Measurements from ENCODE around the gene EMP1. TPM values are rescaled to one million over a fixed set of nuclear protein-coding genes. Genes with fewer than 3 reads are reported as not detected.

The EMP1 gene
- 9.6 and 11.1 TPM in 2 replicates for total RNA-seq (2014; rRNA removed; shearing (Covaris generic))
- polyA plus RNA-seq (2014; cell fraction: nucleus; rRNA removed), result 3.8 and 6.3 TPM in 2 replicates

DNA sequence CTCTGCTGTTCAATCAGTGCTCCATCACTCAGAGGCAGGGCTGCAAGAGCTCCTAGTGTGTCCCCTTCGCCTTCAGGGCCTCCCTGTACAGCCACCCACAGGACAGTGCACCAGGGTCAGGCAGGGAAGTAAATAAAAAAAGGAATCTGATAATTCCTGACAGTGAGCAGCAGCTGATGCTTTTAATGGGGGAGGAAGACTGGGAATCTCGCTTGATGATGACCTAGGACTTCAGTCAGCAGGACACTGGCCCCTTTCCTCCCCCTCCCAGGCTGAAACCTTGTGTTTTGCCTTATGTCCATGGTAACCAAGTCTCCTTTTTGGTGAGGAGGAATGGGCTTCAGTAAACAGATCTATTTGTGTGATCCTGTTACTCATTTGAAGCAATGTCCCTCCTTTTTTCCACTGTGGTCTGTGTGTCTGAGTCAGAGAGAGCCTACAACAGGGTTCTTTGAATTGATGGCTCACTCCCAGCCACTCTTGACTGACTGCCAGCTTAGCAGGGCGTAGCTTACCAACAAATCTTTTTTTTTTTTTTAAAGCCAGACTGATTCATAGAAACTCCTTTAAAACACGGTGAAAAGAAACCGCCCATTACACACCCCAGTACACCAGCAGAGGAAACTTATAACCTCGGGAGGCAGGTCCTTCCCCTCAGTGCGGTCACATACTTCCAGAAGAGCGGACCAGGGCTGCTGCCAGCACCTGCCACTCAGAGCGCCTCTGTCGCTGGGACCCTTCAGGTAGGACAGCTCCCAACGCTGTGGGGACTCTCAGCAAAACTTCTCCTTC lies at the start of gene EMP1:
TSS of gene EMP1 (plus strand) at position 597 of the 792 bp plus-strand sequence. CDS start 14,785 bp downstream, outside the sequence.
- DNase-seq (ENCODE audit: extremely low read depth, low read depth), result peak; percentile 83

GRCh38 chr12:13147688-13148484 lies 48.6 kb upstream of the EMP1 start:
- DNase-seq (ENCODE audit: extremely low read depth, low read depth), result no peak

DNA sequence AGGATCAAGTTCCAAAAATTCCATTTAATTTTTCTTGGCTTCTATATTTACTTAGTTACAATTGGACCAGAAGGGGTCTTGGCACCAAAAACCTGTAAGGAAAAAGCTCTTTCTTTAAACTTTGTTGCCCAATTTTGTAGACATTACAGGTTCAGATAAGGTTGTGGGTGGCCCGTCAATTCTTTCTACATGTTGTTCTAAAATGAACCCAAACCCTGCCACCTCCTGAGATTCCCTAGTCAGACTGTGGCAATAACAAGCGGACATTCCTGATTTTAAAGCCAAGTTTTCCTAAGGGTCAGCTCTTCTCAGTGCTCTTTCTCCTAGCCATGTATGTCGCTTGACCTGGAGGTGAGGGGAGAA lies 48.1 kb upstream of the EMP1 start:
- no peak for DNase-seq (ENCODE audit: extremely low read depth, low read depth)

GRCh38 chr12:13149411-13149810 lies 47.1 kb upstream of the EMP1 start:
- no peak for DNase-seq (ENCODE audit: extremely low read depth, low read depth)

GRCh38 chr12:13152281-13152680 lies 44.2 kb upstream of the EMP1 start:
- DNase-seq (ENCODE audit: extremely low read depth, low read depth), result no peak

DNA sequence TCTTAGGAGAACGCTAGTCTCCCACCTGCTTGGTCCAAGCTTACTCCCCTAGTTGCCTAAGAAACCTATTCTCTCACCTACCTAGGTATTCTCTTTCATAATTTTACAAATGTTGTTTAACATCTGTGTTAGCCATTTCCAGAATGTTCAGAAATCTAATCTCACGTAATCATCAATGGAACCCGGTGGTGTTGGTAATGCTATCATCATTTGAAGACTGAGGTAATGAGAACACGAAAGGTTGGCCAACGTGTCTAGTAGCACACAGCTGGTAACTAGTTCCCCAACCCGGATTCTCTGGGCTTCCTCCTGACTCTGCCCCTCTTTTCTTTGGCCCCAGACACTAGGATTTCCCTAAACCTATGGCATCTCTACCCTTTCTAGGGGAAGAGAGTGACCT lies 43.8 kb upstream of the EMP1 start:
- no peak for DNase-seq (ENCODE audit: extremely low read depth, low read depth)

- no peak for DNase-seq (ENCODE audit: extremely low read depth, low read depth)
Measured at GRCh38 chr12:13153180-13153579, 43.3 kb upstream of the EMP1 start.

DNA sequence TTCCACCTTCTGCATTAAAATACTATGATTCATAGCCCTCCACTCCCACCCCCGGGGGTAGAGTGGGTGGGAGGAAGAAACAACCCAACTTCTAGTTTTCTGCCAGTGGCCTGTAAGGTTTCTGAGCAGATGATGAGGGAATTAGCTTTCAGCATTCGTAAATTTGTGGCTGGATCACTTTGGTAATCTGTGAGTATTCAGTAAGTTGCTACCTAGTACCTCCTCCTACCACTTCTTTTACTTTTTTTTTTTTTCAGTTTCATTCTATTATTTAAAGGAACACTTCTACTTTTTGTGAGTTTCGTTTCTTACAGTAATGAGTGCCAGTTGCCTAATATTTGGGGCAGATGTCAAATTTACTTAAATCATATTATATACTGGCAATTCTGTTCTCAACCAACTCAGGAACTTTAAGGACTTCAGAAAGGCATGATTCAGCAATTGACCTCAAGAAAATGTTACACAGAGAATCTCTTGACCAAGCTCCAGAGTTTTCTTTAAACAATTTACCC lies 42.4 kb upstream of the EMP1 start:
- DNase-seq (ENCODE audit: extremely low read depth, low read depth), result no peak

DNA sequence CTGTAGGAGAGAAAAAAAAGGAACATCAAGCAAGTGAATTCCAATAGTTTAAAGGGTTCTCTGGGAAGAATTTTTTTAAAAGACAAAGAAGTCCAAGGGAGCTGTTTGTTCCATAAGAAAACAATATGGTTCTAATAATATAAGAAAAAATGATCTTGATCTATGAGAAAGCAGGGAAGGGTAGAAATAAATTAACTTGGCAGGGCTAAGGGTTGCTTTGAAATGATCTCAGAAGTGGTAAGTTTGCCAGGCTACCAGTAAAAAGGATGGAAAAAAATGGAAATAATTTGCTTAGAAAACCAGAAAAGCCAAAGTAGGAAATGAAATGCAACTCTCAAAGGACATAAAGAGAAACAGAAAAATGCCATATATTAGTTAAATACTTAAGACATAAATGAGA lies 41.7 kb upstream of the EMP1 start:
- no peak for DNase-seq (ENCODE audit: extremely low read depth, low read depth)

- DNase-seq (ENCODE audit: extremely low read depth, low read depth), result no peak
Measured at GRCh38 chr12:13156277-13156676, 40.2 kb upstream of the EMP1 start.

DNA sequence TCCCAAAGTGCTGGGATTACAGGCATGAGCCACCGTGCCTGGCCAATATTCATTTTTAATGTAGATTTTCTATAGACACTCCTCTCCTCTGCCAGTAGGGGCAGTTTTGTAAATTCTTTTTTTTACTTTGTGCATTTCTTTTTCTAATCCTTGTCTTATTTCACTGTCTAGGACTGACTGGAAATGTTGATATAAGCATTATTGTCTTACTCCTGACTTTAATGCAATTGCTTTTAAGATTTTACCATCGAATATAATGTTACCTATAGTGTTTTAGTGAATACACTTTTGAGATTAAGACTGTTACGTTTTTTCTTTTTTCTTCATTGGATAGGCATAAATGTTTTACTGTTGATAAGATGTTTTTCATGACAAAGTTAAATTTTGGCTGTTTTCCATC lies 35.4 kb upstream of the EMP1 start:
- no peak for DNase-seq (ENCODE audit: extremely low read depth, low read depth)

DNA sequence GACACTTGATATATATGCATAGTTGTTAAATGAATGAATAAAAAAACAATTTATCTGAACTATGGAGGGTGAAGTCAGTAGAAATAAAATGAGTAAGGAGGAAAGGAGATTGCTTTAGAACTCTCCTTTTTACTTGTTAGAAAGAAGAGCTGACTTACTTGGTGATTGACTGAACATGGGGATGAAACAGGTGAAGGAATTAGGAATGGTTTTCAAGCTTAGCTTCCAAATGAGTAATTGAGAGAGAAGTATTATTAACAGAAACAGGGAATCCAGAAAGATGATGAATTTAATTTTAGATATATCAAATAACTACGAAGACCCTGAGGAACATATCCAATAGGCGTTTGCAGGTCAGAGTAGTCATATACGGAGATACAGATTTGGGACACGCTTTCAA lies 33.6 kb upstream of the EMP1 start:
- no peak for DNase-seq (ENCODE audit: extremely low read depth, low read depth)

- DNase-seq (ENCODE audit: extremely low read depth, low read depth), result no peak
Measured at GRCh38 chr12:13163868-13164635, 32.5 kb upstream of the EMP1 start.

GRCh38 chr12:13164921-13165616 lies 31.5 kb upstream of the EMP1 start:
- DNase-seq (ENCODE audit: extremely low read depth, low read depth), result no peak

GRCh38 chr12:13165617-13166041 lies 30.9 kb upstream of the EMP1 start:
- DNase-seq (ENCODE audit: extremely low read depth, low read depth), result no peak

DNA sequence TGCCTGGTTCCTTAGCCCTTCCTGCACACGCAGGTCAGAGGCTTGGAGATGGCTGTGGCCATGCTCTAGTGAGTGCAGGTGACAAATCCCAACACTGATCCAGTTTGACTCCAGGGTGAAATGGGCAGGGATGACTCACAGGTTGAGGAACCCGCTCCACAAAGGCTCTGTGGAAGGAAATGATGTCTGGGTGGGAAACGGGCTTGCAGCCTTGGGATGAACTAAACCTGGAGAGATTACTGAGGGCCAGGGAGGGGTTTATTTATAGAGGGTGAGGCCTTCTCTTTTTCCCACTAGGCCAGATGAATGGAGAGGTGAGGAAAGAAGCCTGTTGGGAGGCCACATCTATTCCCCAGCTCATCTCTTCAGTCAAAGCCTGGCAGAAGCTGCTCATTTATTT lies 29.3 kb upstream of the EMP1 start:
- no peak for DNase-seq (ENCODE audit: extremely low read depth, low read depth)

- no peak for DNase-seq (ENCODE audit: extremely low read depth, low read depth)
Measured at GRCh38 chr12:13167906-13168305, 28.6 kb upstream of the EMP1 start.

DNA sequence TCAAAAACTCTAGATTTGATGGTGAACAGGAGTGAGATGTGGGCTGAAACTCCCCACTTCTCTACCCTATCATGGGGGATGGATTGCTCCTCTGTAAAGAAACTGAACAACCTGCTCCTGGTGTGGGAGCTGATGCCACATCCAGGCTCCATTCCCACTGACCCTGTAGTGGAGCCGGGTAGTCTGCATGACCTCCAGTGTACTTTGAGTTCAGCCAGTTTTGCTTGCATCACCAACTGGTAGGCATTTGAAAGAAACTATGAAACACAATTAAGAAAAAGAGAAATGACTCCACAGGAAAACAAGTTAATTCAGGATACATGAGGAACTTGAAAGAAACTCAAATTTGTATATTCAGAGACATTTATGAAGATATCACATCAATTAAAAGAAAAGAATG lies 27.3 kb upstream of the EMP1 start:
- no peak for DNase-seq (ENCODE audit: extremely low read depth, low read depth)

DNA sequence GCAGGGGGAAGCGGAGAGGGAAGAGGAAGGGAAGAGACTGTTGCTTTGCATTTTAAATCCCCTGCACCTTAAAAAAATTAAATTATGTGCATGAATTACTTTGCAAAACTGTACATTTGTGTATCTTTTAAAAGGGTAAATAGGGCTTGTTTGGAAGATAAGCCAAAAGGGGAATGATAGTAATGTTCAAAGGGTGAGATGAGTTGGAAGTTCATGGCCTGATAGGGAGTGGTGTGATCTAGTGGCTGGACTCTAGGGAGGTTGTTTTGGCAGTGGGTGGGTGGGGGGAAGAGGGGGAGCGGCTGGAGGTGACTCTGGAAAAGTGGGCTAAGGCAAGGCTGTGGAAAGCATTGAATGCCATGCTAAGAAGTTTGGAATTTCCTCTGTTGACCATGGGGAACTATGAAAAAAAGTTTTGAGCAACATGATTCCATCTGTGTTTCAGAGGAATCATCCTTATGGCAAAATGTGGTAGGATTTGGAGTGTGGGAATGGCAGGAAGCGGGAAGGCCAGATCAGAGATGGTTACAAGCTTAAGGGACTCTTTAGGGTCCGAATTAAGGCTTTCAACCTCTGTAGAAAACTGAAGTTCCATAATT lies 25.5 kb upstream of the EMP1 start:
- DNase-seq (ENCODE audit: extremely low read depth, low read depth), result no peak

Measured in NCI-H460 (cell line).